ENCODE results near the gene RMRP.

The RMRP gene

GRCh38 chr9:35686222-35687203, 28.7 kb upstream of the RMRP start:
- DNase-seq (ENCODE audit: low spot score): no peak

GRCh38 chr9:35685506-35685905, 27.7 kb upstream of the RMRP start:
- no peak for DNase-seq (ENCODE audit: low spot score)

DNA sequence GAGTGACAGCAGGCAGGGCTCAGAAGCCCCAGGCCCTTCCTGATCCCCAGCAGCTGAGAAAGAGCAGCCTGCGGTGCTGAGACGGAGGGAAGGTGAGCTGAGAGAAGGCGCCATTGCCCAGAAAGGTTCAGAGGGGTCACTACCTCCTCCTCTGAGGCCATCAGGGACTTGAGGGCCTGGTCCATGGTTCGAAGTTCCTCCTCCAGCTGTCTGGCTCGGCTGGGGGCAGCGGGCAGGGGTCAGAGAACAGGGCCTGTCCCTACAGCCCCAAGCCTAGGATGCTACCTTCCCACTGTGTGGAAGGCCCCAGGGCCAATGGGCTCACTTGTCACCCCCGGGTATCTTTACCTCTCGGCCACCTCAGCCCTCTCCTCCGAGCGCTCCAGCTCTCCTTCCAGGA, 27.1 kb upstream of the RMRP start:
- no peak for DNase-seq (ENCODE audit: low spot score)

GRCh38 chr9:35683323-35683722, 25.5 kb upstream of the RMRP start:
- DNase-seq (ENCODE audit: low spot score): no peak

- no peak for DNase-seq (ENCODE audit: low spot score)
Measured at GRCh38 chr9:35682520-35683315, 24.9 kb upstream of the RMRP start.

DNA sequence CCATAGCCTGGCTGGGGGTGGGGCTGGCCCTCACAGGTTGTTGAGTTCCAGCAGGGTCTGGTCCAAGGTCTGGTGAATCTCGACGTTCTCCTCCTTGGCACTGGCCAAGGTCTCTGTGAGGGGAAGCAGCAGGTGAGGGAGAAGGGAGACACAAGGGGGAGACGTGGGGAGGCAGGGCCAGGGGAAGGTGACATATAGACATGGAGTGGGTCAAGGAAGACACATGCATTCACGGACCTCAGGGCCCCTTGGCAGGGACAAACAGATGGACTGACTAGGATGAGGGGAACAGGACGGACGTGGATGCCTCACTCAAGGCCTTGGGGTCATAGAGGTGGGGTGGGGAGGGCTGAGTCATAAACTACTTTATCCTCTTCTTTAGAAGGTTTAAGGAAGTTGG, 24.2 kb upstream of the RMRP start:
- no peak for DNase-seq (ENCODE audit: low spot score)

- no peak for DNase-seq (ENCODE audit: low spot score)
Measured at GRCh38 chr9:35681341-35682002, 23.7 kb upstream of the RMRP start.

GRCh38 chr9:35680331-35681105, 22.7 kb upstream of the RMRP start:
- no peak for DNase-seq (ENCODE audit: low spot score)

- no peak for DNase-seq (ENCODE audit: low spot score)
Measured at GRCh38 chr9:35679766-35680330, 22.0 kb upstream of the RMRP start.

DNA sequence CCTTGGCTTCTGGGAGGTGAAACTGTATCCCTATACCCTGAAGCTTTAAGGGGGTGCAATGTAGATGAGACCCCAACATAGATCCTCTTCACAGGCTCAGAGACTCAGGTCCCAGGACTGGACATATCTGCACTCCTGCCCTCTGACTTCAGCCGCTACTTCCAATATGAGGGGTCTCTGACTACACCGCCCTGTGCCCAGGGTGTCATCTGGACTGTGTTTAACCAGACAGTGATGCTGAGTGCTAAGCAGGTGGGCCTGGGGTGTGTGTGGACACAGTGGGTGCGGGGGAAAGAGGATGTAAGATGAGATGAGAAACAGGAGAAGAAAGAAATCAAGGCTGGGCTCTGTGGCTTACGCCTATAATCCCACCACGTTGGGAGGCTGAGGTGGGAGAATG, 21.3 kb upstream of the RMRP start:
- DNase-seq (ENCODE audit: low spot score): no peak

DNA sequence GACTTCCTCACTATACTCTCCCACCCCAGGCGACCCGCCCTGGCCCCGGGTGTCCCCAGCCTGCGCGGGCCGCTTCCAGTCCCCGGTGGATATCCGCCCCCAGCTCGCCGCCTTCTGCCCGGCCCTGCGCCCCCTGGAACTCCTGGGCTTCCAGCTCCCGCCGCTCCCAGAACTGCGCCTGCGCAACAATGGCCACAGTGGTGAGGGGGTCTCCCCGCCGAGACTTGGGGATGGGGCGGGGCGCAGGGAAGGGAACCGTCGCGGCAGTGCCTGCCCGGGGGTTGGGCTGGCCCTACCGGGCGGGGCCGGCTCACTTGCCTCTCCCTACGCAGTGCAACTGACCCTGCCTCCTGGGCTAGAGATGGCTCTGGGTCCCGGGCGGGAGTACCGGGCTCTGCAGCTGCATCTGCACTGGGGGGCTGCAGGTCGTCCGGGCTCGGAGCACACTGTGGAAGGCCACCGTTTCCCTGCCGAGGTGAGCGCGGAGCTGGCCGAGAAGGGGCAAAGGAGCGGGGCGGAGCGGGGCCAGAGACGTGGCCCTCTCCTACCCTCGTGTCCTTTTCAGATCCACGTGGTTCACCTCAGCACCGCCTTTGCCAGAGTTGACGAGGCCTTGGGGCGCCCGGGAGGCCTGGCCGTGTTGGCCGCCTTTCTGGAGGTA, 18.0 kb upstream of the RMRP start:
- peak; percentile 83 for DNase-seq (ENCODE audit: low spot score)

DNA sequence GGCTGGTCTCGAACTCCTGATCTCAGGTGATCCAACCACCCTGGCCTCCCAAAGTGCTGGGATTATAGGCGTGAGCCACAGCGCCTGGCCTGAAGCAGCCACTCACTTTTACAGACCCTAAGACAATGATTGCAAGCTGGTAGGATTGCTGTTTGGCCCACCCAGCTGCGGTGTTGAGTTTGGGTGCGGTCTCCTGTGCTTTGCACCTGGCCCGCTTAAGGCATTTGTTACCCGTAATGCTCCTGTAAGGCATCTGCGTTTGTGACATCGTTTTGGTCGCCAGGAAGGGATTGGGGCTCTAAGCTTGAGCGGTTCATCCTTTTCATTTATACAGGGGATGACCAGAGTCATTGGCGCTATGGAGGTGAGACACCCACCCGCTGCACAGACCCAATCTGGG, 17.4 kb upstream of the RMRP start:
- no peak for DNase-seq (ENCODE audit: low spot score)

DNA sequence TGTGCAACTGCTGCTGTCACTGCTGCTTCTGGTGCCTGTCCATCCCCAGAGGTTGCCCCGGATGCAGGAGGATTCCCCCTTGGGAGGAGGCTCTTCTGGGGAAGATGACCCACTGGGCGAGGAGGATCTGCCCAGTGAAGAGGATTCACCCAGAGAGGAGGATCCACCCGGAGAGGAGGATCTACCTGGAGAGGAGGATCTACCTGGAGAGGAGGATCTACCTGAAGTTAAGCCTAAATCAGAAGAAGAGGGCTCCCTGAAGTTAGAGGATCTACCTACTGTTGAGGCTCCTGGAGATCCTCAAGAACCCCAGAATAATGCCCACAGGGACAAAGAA, 16.2 kb upstream of the RMRP start:
- DNase-seq (ENCODE audit: low spot score): peak; percentile 64

DNA sequence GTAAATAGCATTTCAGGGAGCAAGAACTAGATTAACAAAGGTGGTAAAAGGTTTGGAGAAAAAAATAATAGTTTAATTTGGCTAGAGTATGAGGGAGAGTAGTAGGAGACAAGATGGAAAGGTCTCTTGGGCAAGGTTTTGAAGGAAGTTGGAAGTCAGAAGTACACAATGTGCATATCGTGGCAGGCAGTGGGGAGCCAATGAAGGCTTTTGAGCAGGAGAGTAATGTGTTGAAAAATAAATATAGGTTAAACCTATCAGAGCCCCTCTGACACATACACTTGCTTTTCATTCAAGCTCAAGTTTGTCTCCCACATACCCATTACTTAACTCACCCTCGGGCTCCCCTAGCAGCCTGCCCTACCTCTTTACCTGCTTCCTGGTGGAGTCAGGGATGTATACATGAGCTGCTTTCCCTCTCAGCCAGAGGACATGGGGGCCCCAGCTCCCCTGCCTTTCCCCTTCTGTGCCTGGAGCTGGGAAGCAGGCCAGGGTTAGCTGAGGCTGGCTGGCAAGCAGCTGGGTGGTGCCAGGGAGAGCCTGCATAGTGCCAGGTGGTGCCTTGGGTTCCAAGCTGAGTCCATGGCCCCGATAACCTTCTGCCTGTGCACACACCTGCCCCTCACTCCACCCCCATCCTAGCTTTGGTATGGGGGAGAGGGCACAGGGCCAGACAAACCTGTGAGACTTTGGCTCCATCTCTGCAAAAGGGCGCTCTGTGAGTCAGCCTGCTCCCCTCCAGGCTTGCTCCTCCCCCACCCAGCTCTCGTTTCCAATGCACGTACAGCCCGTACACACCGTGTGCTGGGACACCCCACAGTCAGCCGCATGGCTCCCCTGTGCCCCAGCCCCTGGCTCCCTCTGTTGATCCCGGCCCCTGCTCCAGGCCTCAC, 15.6 kb upstream of the RMRP start, which contains the start of gene CA9:
TSS of gene CA9 (plus strand) at position 797 of the 893 bp plus-strand sequence. CDS start at position 829, 32 bp downstream.
- peak; percentile 64 for DNase-seq (ENCODE audit: low spot score)

- no peak for DNase-seq (ENCODE audit: low spot score)
Measured at GRCh38 chr9:35669331-35670145, 11.7 kb upstream of the RMRP start.

- DNase-seq (ENCODE audit: low spot score): no peak
Measured at GRCh38 chr9:35667939-35668338, 10.1 kb upstream of the RMRP start.

- DNase-seq (ENCODE audit: low spot score): no peak
Measured at GRCh38 chr9:35666549-35666948, 8.7 kb upstream of the RMRP start.

DNA sequence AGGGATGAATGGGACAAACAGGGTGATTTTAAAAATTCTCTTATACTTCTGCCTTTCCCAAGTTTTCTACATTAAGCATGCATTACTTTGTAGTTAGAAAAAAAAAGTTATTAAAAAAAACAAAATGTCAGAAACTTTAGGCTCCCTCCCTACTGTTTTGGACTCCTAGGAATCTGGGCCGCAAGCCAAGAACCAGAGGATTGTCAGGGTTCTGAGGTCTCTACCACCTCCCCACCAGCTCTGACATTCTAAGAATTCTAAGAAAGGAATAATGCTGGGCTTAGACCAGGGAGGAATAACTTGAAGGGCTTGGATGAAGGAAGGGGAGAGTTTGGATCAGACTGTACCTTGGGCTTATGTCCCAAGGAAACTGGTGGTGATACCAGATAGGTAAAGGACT, 8.2 kb upstream of the RMRP start:
- DNase-seq (ENCODE audit: low spot score): no peak

GRCh38 chr9:35665471-35665818, 7.6 kb upstream of the RMRP start:
- DNase-seq (ENCODE audit: low spot score): no peak
